KMS-11 (cell line): ENCODE results near the gene SUPT3H.

Experiments
- H2AFZ ChIP-seq: fragments of 200-600 bp; sonication (generic); 2 replicates; pipeline ENCODE4 v1.6.1; 2016; ENCODE audit warnings: antibody characterized with exemption, mixed run types, low read depth
- H3K27ac ChIP-seq: fragments of 200-600 bp; sonication (generic); 2 replicates; pipeline ENCODE4 v1.6.1; 2016; ENCODE audit warnings: mild to moderate bottlenecking, mixed run types
- H3K27me3 ChIP-seq: fragments of 200-600 bp; sonication (generic); 2 replicates; pipeline ENCODE4 v1.6.1; 2017; ENCODE audit warnings: mild to moderate bottlenecking, low read depth, mixed run types, moderate library complexity; ENCODE audit not compliant: insufficient read depth
- H3K36me3 ChIP-seq: fragments of 200-600 bp; sonication (generic); 2 replicates; pipeline ENCODE4 v1.6.1; 2017; ENCODE audit warnings: mild to moderate bottlenecking, mixed run types; ENCODE audit not compliant: insufficient read depth
- H3K4me1 ChIP-seq: fragments of 200-600 bp; sonication (generic); 2 replicates; pipeline ENCODE4 v1.6.1; 2016; ENCODE audit warnings: mild to moderate bottlenecking, low read depth, mixed run types; ENCODE audit not compliant: poor library complexity, severe bottlenecking
- H3K4me2 ChIP-seq: fragments of 200-600 bp; sonication (generic); 2 replicates; pipeline ENCODE4 v1.7.0; 2016; ENCODE audit warnings: mild to moderate bottlenecking, mixed run types
- H3K4me3 ChIP-seq: fragments of 200-600 bp; sonication (generic); IDR thresholded peaks from 2 replicates; pipeline ENCODE4 v1.6.1; 2017; ENCODE audit warnings: low read depth, low read length, mixed read lengths; ENCODE audit not compliant: insufficient read depth
- H3K79me2 ChIP-seq: fragments of 200-600 bp; sonication (generic); 2 replicates; pipeline ENCODE4 v1.6.1; 2016; ENCODE audit warnings: low read depth, mixed run types; ENCODE audit not compliant: insufficient read depth
- H3K9ac ChIP-seq: fragments of 200-600 bp; sonication (generic); 2 replicates; pipeline ENCODE4 v1.6.1; 2016; ENCODE audit warnings: mild to moderate bottlenecking, mixed run types
- H4K20me1 ChIP-seq: fragments of 200-600 bp; sonication (generic); 2 replicates; pipeline ENCODE4 v1.6.1; 2016; ENCODE audit warnings: mild to moderate bottlenecking, mixed run types; ENCODE audit not compliant: insufficient read depth
- CTCF ChIP-seq: fragments of 200-600 bp; sonication (generic); conservative IDR thresholded peaks from 2 replicates; pipeline ENCODE4 v1.6.1; 2017; ENCODE audit warnings: low read depth, mild to moderate bottlenecking, antibody characterized with exemption, low read length, moderate library complexity, mixed read lengths

The SUPT3H gene

DNA sequence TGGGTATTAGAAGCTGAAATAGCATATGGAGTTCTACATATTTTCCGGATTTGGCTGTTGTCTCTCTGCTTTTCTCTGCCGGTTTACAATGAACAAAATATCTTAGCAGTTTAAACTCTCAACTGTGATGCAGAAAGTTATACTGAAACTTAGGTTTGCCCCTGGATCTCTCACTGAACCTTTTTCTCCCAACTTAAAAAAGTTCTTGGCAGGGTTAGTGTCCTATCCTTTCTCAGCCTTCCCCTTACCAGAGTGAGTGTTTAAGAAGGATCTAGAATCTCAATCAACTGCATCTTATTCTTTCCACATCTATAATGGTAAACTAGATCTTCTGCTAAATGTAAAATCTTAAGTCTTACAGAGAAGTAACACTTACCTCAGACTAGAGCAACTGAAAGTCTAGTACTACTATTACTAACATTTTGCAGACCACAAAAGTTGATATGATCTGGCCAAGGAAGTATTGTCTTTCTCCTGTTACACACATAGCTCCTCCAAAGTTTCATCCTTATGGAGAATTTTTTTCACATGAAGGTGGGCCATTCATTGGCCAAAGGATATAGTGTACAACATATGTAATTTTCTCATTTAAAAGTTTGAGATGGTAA lies 441.9 kb downstream of the SUPT3H start:
- Histone ChIP-seq H4K20me1 (no peaks in the 10 kb centered on the region), H3K79me2 (no peaks in the 10 kb centered on the region), H3K27me3 (no peaks in the 10 kb centered on the region), H3K9ac (no peak overlapping the region), H3K27ac (peak overlapping the region; percentile 21; the same call in 1 of the 2 replicates), H3K4me2 (peak overlapping the region; percentile 1; the same call in 1 of the 2 replicates), H2AFZ (no peak overlapping the region), H3K4me1 (peaks cover 46% of the 10 kb centered on the region), H3K4me3 (no peak overlapping the region), H3K36me3 (no peaks in the 10 kb centered on the region)
- no peak for TF ChIP-seq CTCF

- H3K4me1 ChIP-seq: peaks cover 46% of the 10 kb centered on the region
- H3K36me3 ChIP-seq: no peaks in the 10 kb centered on the region
- no peaks in the 10 kb centered on the region for H3K27me3 ChIP-seq
- no peaks in the 10 kb centered on the region for H4K20me1 ChIP-seq
- H3K27ac ChIP-seq: peak overlapping the region; percentile 16
- H3K4me2 ChIP-seq: peak overlapping the region; percentile 33
- H3K79me2 ChIP-seq: no peaks in the 10 kb centered on the region
- H2AFZ ChIP-seq: peak overlapping the region; percentile 41
- H3K4me3 ChIP-seq: no peak overlapping the region
- TF ChIP-seq CTCF: no peak
- H3K9ac ChIP-seq: peak overlapping the region; percentile 28; the same call in 1 of the 2 replicates
These were observed 444.6 kb downstream of the SUPT3H start for GRCh38 chr6:44933108-44933507.

DNA sequence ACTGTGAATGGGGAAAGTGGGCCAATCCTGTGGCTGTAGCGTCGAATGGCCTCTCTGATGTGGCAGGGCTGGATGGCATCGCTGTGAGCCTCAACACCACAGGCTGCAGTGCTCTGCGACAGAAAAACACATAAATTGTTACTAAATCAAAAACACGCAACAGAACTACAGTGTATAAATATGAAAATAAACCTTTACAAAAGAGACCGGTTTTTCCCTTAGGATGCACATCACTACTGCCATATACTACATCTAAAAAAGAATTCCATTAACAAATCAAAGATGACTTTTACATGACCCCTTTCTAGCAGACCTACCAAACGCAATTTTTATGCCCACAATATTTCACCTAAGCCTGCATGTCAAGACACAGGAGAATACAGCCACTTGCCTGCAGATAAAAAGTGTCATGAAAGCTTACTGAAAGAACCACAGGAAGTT lies 445.1 kb downstream of the SUPT3H start:
- Histone ChIP-seq H3K27ac (peak overlapping the region; percentile 16), H2AFZ (peak overlapping the region; percentile 41), H4K20me1 (no peaks in the 10 kb centered on the region), H3K9ac (peak overlapping the region; percentile 28; the same call in 1 of the 2 replicates), H3K79me2 (no peaks in the 10 kb centered on the region), H3K4me3 (no peak overlapping the region), H3K4me1 (peaks cover 46% of the 10 kb centered on the region), H3K4me2 (peak overlapping the region; percentile 33), H3K27me3 (no peaks in the 10 kb centered on the region), H3K36me3 (no peaks in the 10 kb centered on the region)
- TF ChIP-seq CTCF: no peak

GRCh38 chr6:44931385-44931784 lies 446.3 kb downstream of the SUPT3H start:
- peaks cover 39% of the 10 kb centered on the region for H3K4me1 ChIP-seq
- H3K4me3 ChIP-seq: no peak overlapping the region
- no peaks in the 10 kb centered on the region for H4K20me1 ChIP-seq
- no peaks in the 10 kb centered on the region for H3K27me3 ChIP-seq
- no peak overlapping the region for H3K9ac ChIP-seq
- H3K27ac ChIP-seq: no peak overlapping the region
- no peak overlapping the region for H3K4me2 ChIP-seq
- no peaks in the 10 kb centered on the region for H3K79me2 ChIP-seq
- no peak for TF ChIP-seq CTCF
- H2AFZ ChIP-seq: no peak overlapping the region
- H3K36me3 ChIP-seq: no peaks in the 10 kb centered on the region
